Upper lobe of right lung (tissue), 1 donor: ENCODE data around the gene GPR179. TPM values are rescaled to one million over a fixed set of nuclear protein-coding genes. Genes with fewer than 3 reads are reported as not detected.

Experiments
- ATAC-seq: fragments of 200-7000 bp; cut with Tn5 transposase; one replicate; pipeline ENCODE4 v1.9.1; 2020; ENCODE audit warnings: mild to moderate bottlenecking, moderate library complexity
- DNase-seq: peaks from one replicate; pipeline ENCODE4 v3.0.0-alpha.2; 2020
- H3K27ac ChIP-seq: fragments of 200-600 bp; one replicate; pipeline ENCODE4 v1.8.0; 2022
- H3K27me3 ChIP-seq: fragments of 200-600 bp; one replicate; pipeline ENCODE4 v1.8.0; 2022; ENCODE audit warnings: mild to moderate bottlenecking
- H3K36me3 ChIP-seq: fragments of 200-600 bp; one replicate; pipeline ENCODE4 v1.8.0; 2022
- H3K4me1 ChIP-seq: fragments of 200-600 bp; one replicate; pipeline ENCODE4 v1.8.0; 2022
- H3K4me3 ChIP-seq: fragments of 200-600 bp; one replicate; pipeline ENCODE4 v1.8.0; 2022; ENCODE audit warnings: mild to moderate bottlenecking
- H3K9me3 ChIP-seq: fragments of 200-600 bp; one replicate; pipeline ENCODE4 v1.8.0; 2022
- intact Hi-C: fragments of 100-400 bp; cut with DNase I; formaldehyde crosslinking; loops from one replicate; pipeline ENCODE4 v1.11.0; 2022
- total RNA-seq: library from RNA; stranded (reverse); fragmentation: NEBNext Ultra II Directional; extraction: Animal tissue kit (Norgen Biotek cat#: 25700); gene quantifications from one replicate; pipeline ENCODE4 v1.2.1, GENCODE V29; 2021
- TF ChIP-seq, protein P1 (sequence below): fragments of 200-600 bp; IDR thresholded peaks from one replicate; pipeline ENCODE4 v1.8.0; 2022; ENCODE audit warnings: antibody characterized with exemption
- donor health status: DM: no; HTN: yes; CAD: no; lungs with severe emphysema.

Gene GPR179
- total RNA-seq, 1 donor from 2014 or later = 0.35 TPM

DNA sequence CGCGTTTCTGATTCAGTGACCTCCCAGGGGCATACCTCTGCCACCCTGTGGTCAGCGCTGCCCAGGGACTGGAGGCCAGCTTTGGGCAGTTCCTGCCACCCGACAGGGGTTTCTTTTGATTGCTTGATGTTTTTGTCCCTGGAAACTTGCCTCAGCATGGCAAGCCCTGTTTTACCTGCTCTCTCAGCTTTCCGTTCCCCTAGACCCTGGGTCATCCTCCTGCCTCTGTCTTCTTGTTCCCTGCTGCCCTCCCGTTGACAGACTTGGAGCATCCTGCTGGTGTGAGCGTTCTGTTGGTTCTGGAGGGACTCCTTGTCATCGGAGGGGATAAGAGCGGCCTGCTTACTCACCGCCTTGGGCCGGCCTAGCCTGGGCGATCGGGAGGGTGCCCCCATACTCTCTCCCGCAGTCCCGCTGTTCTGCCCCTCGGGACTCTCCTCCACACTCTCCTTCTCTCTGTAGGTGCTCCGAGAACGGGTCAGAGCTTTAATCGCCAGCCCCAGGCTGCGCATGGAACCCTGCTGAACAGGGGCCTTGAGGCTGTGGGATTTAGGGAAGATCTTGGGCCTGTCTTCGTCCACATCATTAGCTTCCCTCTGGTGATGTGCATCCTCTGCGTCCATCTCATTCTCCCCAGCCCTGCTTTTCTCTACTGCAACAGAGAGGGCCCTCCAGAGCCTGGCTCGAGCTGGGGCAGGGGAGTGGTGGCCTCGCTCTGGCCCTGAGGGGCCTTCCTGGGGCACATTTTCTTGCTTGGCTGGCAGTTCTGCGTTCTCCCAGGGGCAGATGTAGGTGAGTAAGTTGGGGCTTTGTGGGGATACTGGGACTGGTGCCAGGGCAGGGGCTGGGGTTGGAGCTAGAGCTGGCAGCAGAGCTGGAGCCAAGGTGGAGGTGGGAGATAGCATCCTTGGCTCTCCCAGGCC, 13.7 kb downstream of the GPR179 start:
- no peak for ATAC-seq
- peak; percentile 56 for DNase-seq

DNA sequence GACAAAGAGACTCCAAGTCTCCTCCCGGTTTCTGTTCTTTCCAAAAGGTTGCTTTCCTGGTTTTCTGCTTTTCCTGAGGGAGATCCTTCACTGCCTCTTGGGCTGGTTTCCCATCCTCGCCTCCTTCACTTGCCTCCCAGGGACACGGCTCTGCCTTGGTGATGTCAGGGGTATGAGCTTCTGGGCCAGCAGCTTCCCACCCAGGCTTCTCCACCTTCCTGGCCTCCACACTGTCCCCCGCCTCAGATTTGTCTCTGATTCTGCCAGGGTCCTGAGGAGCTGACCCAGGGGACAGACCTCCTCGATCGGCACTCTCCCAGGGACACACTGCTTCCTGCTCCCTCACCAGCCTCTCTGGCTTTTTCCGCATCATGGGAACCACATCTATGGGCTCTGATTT, 14.5 kb downstream of the GPR179 start:
- Histone ChIP-seq H3K4me1 (peaks cover 8% of the 10 kb centered on the region), H3K27ac (no peak overlapping the region), H3K36me3 (no peaks in the 10 kb centered on the region), H3K4me3 (no peak overlapping the region), H3K27me3 (peaks cover 15% of the 10 kb centered on the region), H3K9me3 (no peaks in the 10 kb centered on the region)
- TF ChIP-seq, protein P1, sequence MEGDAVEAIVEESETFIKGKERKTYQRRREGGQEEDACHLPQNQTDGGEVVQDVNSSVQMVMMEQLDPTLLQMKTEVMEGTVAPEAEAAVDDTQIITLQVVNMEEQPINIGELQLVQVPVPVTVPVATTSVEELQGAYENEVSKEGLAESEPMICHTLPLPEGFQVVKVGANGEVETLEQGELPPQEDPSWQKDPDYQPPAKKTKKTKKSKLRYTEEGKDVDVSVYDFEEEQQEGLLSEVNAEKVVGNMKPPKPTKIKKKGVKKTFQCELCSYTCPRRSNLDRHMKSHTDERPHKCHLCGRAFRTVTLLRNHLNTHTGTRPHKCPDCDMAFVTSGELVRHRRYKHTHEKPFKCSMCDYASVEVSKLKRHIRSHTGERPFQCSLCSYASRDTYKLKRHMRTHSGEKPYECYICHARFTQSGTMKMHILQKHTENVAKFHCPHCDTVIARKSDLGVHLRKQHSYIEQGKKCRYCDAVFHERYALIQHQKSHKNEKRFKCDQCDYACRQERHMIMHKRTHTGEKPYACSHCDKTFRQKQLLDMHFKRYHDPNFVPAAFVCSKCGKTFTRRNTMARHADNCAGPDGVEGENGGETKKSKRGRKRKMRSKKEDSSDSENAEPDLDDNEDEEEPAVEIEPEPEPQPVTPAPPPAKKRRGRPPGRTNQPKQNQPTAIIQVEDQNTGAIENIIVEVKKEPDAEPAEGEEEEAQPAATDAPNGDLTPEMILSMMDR = no peak
- DNase-seq (no peak), ATAC-seq (no peak)
- intact Hi-C loops = no loop called here

More for the DNA sequence above, 13.7 kb downstream of the GPR179 start:
- intact Hi-C loops = no loop called here
- H3K4me3 ChIP-seq = no peak overlapping the region
- TF ChIP-seq, protein P1 = no peak
- H3K27me3 ChIP-seq = peaks cover 15% of the 10 kb centered on the region
- no peaks in the 10 kb centered on the region for H3K36me3 ChIP-seq
- H3K4me1 ChIP-seq = peaks cover 4% of the 10 kb centered on the region
- H3K9me3 ChIP-seq = no peaks in the 10 kb centered on the region
- H3K27ac ChIP-seq = no peak overlapping the region

DNA sequence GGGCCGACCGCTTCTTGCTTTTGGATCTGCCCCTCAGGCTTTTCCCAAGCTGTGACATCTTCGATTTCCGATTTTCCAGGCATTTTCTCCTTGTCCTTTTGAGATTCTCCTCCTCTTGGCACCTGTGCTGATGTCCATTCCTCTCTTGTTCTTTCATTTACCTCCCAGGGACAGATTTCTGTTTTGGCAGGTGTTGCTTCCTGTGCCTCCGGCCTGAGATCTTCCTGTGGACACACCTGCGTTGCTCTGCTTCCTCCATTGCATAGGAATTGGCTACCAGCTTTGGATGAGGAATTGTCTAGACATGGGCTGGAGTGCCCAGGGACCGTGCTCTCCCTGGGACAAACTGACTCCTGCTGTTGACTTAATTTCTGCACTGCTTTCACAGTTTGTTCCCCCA, 15.1 kb downstream of the GPR179 start:
- Histone ChIP-seq H3K36me3 (peaks cover 1% of the 10 kb centered on the region), H3K4me1 (peaks cover 8% of the 10 kb centered on the region), H3K27me3 (peaks cover 15% of the 10 kb centered on the region), H3K27ac (no peak overlapping the region), H3K4me3 (no peak overlapping the region), H3K9me3 (no peaks in the 10 kb centered on the region)
- TF ChIP-seq, protein P1 = no peak
- intact Hi-C loops = no loop called here
- DNase-seq (no peak), ATAC-seq (no peak)

DNA sequence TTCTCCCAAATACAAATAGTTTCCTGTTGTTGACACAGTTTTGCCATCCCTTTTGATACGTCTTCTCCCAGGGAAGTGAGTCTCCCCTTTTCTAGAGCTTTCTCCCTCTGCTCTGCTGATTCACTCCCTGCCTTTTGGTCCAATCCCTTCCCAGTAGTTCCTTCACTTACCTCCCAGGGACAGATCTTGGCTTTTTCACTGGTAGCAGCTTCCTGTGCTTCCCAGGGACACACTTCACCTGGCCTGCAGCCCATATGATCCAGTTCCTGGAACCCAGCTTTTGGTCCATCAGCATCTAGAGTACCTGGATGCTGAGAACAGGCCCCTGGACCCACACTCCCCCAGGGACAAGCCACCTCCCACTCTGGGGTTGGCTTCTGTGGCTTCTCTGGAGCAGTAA, 15.8 kb downstream of the GPR179 start:
- Histone ChIP-seq H3K4me3 (no peak overlapping the region), H3K27ac (no peak overlapping the region), H3K27me3 (peaks cover 13% of the 10 kb centered on the region), H3K9me3 (no peaks in the 10 kb centered on the region), H3K36me3 (peaks cover 8% of the 10 kb centered on the region), H3K4me1 (peaks cover 8% of the 10 kb centered on the region)
- DNase-seq (no peak), ATAC-seq (no peak)
- intact Hi-C loops = no loop called here
- TF ChIP-seq, protein P1 = no peak

DNA sequence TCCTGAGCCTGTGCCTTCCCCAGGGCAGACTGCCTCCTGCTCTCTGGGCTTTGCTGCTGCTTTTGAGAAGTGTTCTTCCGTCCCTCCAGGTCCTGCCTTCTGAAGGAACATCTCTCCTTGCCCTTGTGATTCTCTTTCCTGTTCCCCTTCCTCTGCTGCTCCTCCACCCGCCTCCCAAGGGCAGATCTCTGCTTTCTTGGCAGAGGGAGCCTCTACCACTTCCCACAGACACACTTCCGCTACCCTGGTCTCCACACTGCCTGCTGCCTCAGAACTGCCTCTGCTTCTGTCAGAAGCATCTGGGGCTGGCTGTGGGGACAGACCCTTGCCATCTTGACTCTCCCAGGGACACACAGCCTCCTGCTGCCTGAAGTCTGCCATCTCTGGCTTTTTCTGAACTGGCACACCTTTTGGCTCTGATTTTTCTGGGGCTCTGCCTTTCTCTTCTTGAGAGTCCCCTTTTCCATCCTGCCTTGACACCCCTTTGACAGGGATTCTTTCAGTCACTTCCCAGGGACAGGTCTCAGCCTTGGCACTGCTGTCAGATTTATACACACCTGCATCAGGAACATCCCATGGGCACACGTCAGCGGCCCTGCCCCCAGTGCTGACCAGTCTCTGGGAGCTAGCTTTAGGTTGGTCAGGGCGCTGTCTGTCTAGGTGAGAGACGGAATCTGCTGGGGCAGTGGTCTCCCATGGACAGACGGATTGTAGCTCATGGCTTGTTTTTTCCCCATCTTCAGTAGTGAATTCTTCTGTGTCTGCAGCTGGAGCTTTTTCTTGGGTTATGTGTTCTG, 16.6 kb downstream of the GPR179 start:
- intact Hi-C loops = no loop called here
- Histone ChIP-seq H3K4me1 (peaks cover 8% of the 10 kb centered on the region), H3K27me3 (peaks cover 7% of the 10 kb centered on the region), H3K27ac (peak overlapping the region; percentile 6), H3K4me3 (no peak overlapping the region), H3K36me3 (peaks cover 14% of the 10 kb centered on the region), H3K9me3 (no peaks in the 10 kb centered on the region)
- ATAC-seq (peak; percentile 65), DNase-seq (no peak)
- TF ChIP-seq, protein P1 = no peak
